HG02763 (cell line): ENCODE results near the gene SHROOM2.
A peak's percentile ranks its signal among the peaks of the same experiment; 100 is the strongest.

Source experiments
- ATAC-seq: cut with Tn5 transposase; IDR thresholded peaks from one replicate; pipeline ENCODE4 v1.9.1; 2021; ENCODE audit warnings: mild to moderate bottlenecking, moderate library complexity; ENCODE audit not compliant: unreplicated experiment

SHROOM2 gene

GRCh38 chrX:9935436-9935835 lies 149.2 kb downstream of the SHROOM2 start:
- ATAC-seq: no peak

- ATAC-seq: no peak
Measured at GRCh38 chrX:9937761-9938160, 151.5 kb downstream of the SHROOM2 start.

GRCh38 chrX:9938516-9938915 lies 152.3 kb downstream of the SHROOM2 start:
- ATAC-seq: no peak

- no peak for ATAC-seq
Measured at GRCh38 chrX:9940421-9940820, 154.2 kb downstream of the SHROOM2 start.

GRCh38 chrX:9942086-9942485 lies 155.9 kb downstream of the SHROOM2 start:
- ATAC-seq: peak; percentile 79

- no peak for ATAC-seq
Measured at GRCh38 chrX:9943420-9943819, 157.2 kb downstream of the SHROOM2 start.

GRCh38 chrX:9947131-9947794 lies 161.0 kb downstream of the SHROOM2 start:
- ATAC-seq: no peak

GRCh38 chrX:9948406-9948805 lies 162.2 kb downstream of the SHROOM2 start:
- ATAC-seq: no peak

- no peak for ATAC-seq
Measured at GRCh38 chrX:9952300-9952699, 166.1 kb downstream of the SHROOM2 start.

- no peak for ATAC-seq
Measured at GRCh38 chrX:9953396-9953795, 167.2 kb downstream of the SHROOM2 start.

- no peak for ATAC-seq
Measured at GRCh38 chrX:9955506-9955905, 169.3 kb downstream of the SHROOM2 start.

GRCh38 chrX:9957743-9958142 lies 171.5 kb downstream of the SHROOM2 start:
- no peak for ATAC-seq

GRCh38 chrX:9958183-9958582 lies 172.0 kb downstream of the SHROOM2 start:
- ATAC-seq: no peak

- no peak for ATAC-seq
Measured at GRCh38 chrX:9961750-9962149, 175.5 kb downstream of the SHROOM2 start.

- ATAC-seq: no peak
Measured at GRCh38 chrX:9966775-9967408, 180.7 kb downstream of the SHROOM2 start, which contains the start of gene CLDN34. TSS of gene CLDN34 (plus strand) at chrX:9967358. CDS start at chrX:9967358, 0 bp downstream.

- no peak for ATAC-seq
Measured at GRCh38 chrX:9977635-9978034, 191.4 kb downstream of the SHROOM2 start.

GRCh38 chrX:9980401-9980800 lies 194.2 kb downstream of the SHROOM2 start:
- no peak for ATAC-seq

GRCh38 chrX:9980927-9981326 lies 194.7 kb downstream of the SHROOM2 start:
- ATAC-seq: no peak

GRCh38 chrX:9983441-9983840 lies 197.2 kb downstream of the SHROOM2 start:
- ATAC-seq: no peak

GRCh38 chrX:9983846-9984245 lies 197.6 kb downstream of the SHROOM2 start:
- ATAC-seq: no peak

GRCh38 chrX:9988762-9989161 lies 202.5 kb downstream of the SHROOM2 start:
- ATAC-seq: no peak

GRCh38 chrX:9992061-9992460 lies 205.8 kb downstream of the SHROOM2 start:
- no peak for ATAC-seq

- no peak for ATAC-seq
Measured at GRCh38 chrX:9992724-9993123, 206.5 kb downstream of the SHROOM2 start.
